PC-3 (cell line): ENCODE measurements around the gene CHRNA5.

Experiments used
- EZH2 ChIP-seq: fragments of 300-600 bp; sonication (generic); IDR thresholded peaks from one replicate; pipeline ENCODE4 v1.6.1; 2017; ENCODE audit warnings: antibody characterized with exemption, mild to moderate bottlenecking, low read length; ENCODE audit not compliant: unreplicated experiment
- TF ChIP-seq, protein P1 (sequence below): fragments of 300-600 bp; sonication (generic); conservative IDR thresholded peaks from 2 replicates; pipeline ENCODE4 v1.5.1; 2017; ENCODE audit warnings: antibody characterized with exemption, low read depth, mild to moderate bottlenecking, low read length

DNA sequence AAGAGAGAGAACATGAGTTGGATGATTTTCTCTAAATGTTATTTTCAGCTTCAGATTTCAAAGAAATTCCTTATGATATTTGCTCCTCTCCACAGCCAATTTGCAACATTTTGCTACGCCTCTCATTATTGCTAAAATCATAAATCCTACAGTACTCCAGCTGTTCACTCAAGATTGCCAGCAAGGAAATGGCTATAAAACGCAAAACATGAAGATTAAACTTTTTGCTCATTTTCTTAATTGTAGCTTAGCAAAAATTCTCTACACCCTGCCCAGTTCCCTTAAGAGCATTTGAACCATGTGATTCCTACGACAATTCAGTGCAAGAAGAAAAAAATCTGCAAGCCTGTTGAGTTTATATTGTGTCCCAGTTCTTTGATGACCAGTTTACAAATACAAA lies 48.7 kb downstream of the CHRNA5 start:
- TF ChIP-seq, protein P1, sequence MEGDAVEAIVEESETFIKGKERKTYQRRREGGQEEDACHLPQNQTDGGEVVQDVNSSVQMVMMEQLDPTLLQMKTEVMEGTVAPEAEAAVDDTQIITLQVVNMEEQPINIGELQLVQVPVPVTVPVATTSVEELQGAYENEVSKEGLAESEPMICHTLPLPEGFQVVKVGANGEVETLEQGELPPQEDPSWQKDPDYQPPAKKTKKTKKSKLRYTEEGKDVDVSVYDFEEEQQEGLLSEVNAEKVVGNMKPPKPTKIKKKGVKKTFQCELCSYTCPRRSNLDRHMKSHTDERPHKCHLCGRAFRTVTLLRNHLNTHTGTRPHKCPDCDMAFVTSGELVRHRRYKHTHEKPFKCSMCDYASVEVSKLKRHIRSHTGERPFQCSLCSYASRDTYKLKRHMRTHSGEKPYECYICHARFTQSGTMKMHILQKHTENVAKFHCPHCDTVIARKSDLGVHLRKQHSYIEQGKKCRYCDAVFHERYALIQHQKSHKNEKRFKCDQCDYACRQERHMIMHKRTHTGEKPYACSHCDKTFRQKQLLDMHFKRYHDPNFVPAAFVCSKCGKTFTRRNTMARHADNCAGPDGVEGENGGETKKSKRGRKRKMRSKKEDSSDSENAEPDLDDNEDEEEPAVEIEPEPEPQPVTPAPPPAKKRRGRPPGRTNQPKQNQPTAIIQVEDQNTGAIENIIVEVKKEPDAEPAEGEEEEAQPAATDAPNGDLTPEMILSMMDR: no peak
- TF ChIP-seq EZH2: no peak
